IMR-90 (cell line): ENCODE data around the gene VPREB3. TPM values are rescaled to one million over a fixed set of nuclear protein-coding genes. Genes with fewer than 3 reads are reported as not detected.
A peak's percentile ranks its signal among the peaks of the same experiment; 100 is the strongest.

ENCODE experiments used
- ATAC-seq: fragments of 200-7000 bp; cut with Tn5 transposase; 2 replicates; pipeline ENCODE4 v1.9.1; 2020; ENCODE audit warnings: low read depth, mild to moderate bottlenecking, moderate library complexity
- BruUV-seq: library from RNA; stranded (reverse); fragments of 400-500 nt; replicated peaks from 2 replicates; lab custom pipeline; 2021; lab: Mats Ljungman, UMichigan
- CTCF ChIA-PET: fragments of 300-600 bp; formaldehyde crosslinking; extraction: SDS; loops from one replicate; lab custom pipeline; 2021; ENCODE audit warnings: antibody characterized with exemption; lab: Yijun Ruan, JAX
- POLR2A ChIA-PET: fragments of 300-600 bp; sonication (Branson Sonifier 250); formaldehyde crosslinking; loops from one replicate; lab custom pipeline; 2022; ENCODE audit warnings: antibody characterized with exemption; ENCODE audit not compliant: unreplicated experiment; lab: Charles Lee
- DNase-seq: peaks from one replicate; pipeline ENCODE4 v3.0.0; 2013
- H2AFZ ChIP-seq: replicated peaks from 2 replicates; pipeline ENCODE3; 2013; ENCODE audit warnings: low read length, mild to moderate bottlenecking; ENCODE audit not compliant: poor library complexity
- H2AK5ac ChIP-seq: 2 replicates; pipeline ENCODE4 v1.6.1; 2013; ENCODE audit warnings: low read depth, low read length, inconsistent platforms
- H2AK9ac ChIP-seq: replicated peaks from 2 replicates; pipeline ENCODE3; 2013; ENCODE audit warnings: mild to moderate bottlenecking, low read depth, low read length, moderate library complexity; ENCODE audit not compliant: poor library complexity
- H2BK120ac ChIP-seq: 2 replicates; pipeline ENCODE4 v1.6.1; 2013; ENCODE audit warnings: low read depth, low read length, inconsistent platforms
- H2BK15ac ChIP-seq: 3 replicates; pipeline ENCODE4 v1.6.1; 2013; ENCODE audit warnings: low read depth, low read length, inconsistent platforms
- H2BK20ac ChIP-seq: 2 replicates; pipeline ENCODE4 v1.6.1; 2013; ENCODE audit warnings: low read depth, mild to moderate bottlenecking, inconsistent platforms, low read length, moderate library complexity
- H2BK5ac ChIP-seq: 2 replicates; pipeline ENCODE4 v1.6.1; 2013; ENCODE audit warnings: mild to moderate bottlenecking, low read depth, low read length, inconsistent platforms; ENCODE audit not compliant: poor library complexity, severe bottlenecking
- H3K14ac ChIP-seq: replicated peaks from 2 replicates; pipeline ENCODE4 v1.6.1; 2013; ENCODE audit warnings: low read depth, low read length, inconsistent platforms
- H3K18ac ChIP-seq: 2 replicates; pipeline ENCODE4 v1.6.1; 2013; ENCODE audit warnings: low read depth, low read length, control low read depth
- H3K23ac ChIP-seq: 2 replicates; pipeline ENCODE4 v1.6.1; 2013; ENCODE audit warnings: low read depth, low read length, inconsistent platforms
- H3K27ac ChIP-seq: 2 replicates; pipeline ENCODE4 v1.5.1; 2013; ENCODE audit warnings: mild to moderate bottlenecking, control low read depth, low read length; ENCODE audit not compliant: insufficient read depth
- H3K27me3 ChIP-seq: 2 replicates; pipeline ENCODE4 v1.6.1; 2013; ENCODE audit warnings: low read length; ENCODE audit not compliant: control insufficient read depth, insufficient read depth
- H3K36me3 ChIP-seq: 2 replicates; pipeline ENCODE4 v1.6.1; 2013; ENCODE audit warnings: low read length, mixed read lengths; ENCODE audit not compliant: control insufficient read depth, insufficient read depth
- H3K4ac ChIP-seq: 2 replicates; pipeline ENCODE4 v1.6.1; 2013; ENCODE audit warnings: low read depth, low read length, inconsistent platforms
- H3K4me1 ChIP-seq: 2 replicates; pipeline ENCODE4 v1.6.1; 2013; ENCODE audit warnings: low read length, mixed read lengths; ENCODE audit not compliant: control insufficient read depth, insufficient read depth
- H3K4me2 ChIP-seq: 2 replicates; pipeline ENCODE4 v1.6.1; 2013; ENCODE audit warnings: low read depth, mild to moderate bottlenecking, control low read depth, low read length, moderate library complexity
- H3K4me3 ChIP-seq: 2 replicates; pipeline ENCODE4 v1.5.1; 2013; ENCODE audit warnings: low read depth, mild to moderate bottlenecking, control low read depth, low read length, moderate library complexity; ENCODE audit not compliant: insufficient read depth
- H3K56ac ChIP-seq: 2 replicates; pipeline ENCODE4 v1.6.1; 2013; ENCODE audit warnings: low read length, inconsistent platforms; ENCODE audit not compliant: insufficient read depth; ENCODE audit errors: extremely low read depth
- H3K79me1 ChIP-seq, 2 experiments: 2 replicates each; pipeline ENCODE4 v1.6.1; 2013; ENCODE audit warnings: low read length in 2 of 2, inconsistent platforms in 1 of 2, low read depth in 1 of 2
- H3K9ac ChIP-seq: 2 replicates; pipeline ENCODE4 v1.6.1; 2013; ENCODE audit warnings: low read depth, low read length, control low read depth
- H3K9me1 ChIP-seq: 2 replicates; pipeline ENCODE4 v1.6.1; 2013; ENCODE audit warnings: low read length, inconsistent platforms; ENCODE audit not compliant: insufficient read depth
- H3K9me3 ChIP-seq: 2 replicates; pipeline ENCODE4 v1.6.1; 2013; ENCODE audit warnings: low read length; ENCODE audit not compliant: control insufficient read depth, insufficient read depth
- H4K20me1 ChIP-seq: 2 replicates; pipeline ENCODE4 v1.6.1; 2013; ENCODE audit warnings: low read length, inconsistent platforms; ENCODE audit not compliant: insufficient read depth
- H4K5ac ChIP-seq: 2 replicates; pipeline ENCODE4 v1.6.1; 2013; ENCODE audit warnings: mild to moderate bottlenecking, low read depth, low read length, control low read depth
- H4K8ac ChIP-seq, 2 experiments: 2 replicates each; pipeline ENCODE4 v1.6.1; 2013; ENCODE audit warnings: low read depth in 2 of 2, low read length in 2 of 2, control low read depth in 1 of 2, inconsistent platforms in 1 of 2
- H4K91ac ChIP-seq: 2 replicates; pipeline ENCODE4 v1.6.1; 2013; ENCODE audit warnings: low read depth, low read length, inconsistent platforms; ENCODE audit not compliant: insufficient read depth
- BHLHE40 ChIP-seq: fragments of 150-350 bp; IDR thresholded peaks from 2 replicates; pipeline ENCODE4 v1.6.1; 2016; ENCODE audit warnings: mild to moderate bottlenecking, low read depth, low read length
- CHD1 ChIP-seq: IDR thresholded peaks from 2 replicates; pipeline ENCODE4 v1.6.1; 2012; ENCODE audit warnings: low read depth, low read length, improper control_type of control experiment
- FOS ChIP-seq: fragments of 150-350 bp; IDR thresholded peaks from 2 replicates; pipeline ENCODE4 v1.6.1; 2016; ENCODE audit warnings: low read depth, low read length
- MAFK ChIP-seq: IDR thresholded peaks from 2 replicates; pipeline ENCODE4 v1.6.1; 2012; ENCODE audit warnings: low read depth, low read length, improper control_type of control experiment
- MAZ ChIP-seq: IDR thresholded peaks from 2 replicates; pipeline ENCODE4 v1.6.1; 2012; ENCODE audit warnings: low read depth, mild to moderate bottlenecking, low read length, improper control_type of control experiment, moderate library complexity, borderline replicate concordance
- MXI1 ChIP-seq: IDR thresholded peaks from 2 replicates; pipeline ENCODE4 v1.6.1; 2012; ENCODE audit warnings: low read depth, mild to moderate bottlenecking, low read length, moderate library complexity, borderline replicate concordance
- NFE2L2 ChIP-seq: fragments of 150-350 bp; IDR thresholded peaks from 2 replicates; pipeline ENCODE4 v1.6.1; 2016; ENCODE audit warnings: low read depth, mild to moderate bottlenecking, low read length
- POLR2A ChIP-seq: IDR thresholded peaks from 2 replicates; pipeline ENCODE4 v1.6.1; 2012; ENCODE audit warnings: mild to moderate bottlenecking, low read depth, low read length
- RAD21 ChIP-seq: IDR thresholded peaks from 2 replicates; pipeline ENCODE4 v1.6.1; 2012; ENCODE audit warnings: low read length, improper control_type of control experiment
- RFX5 ChIP-seq: IDR thresholded peaks from 2 replicates; pipeline ENCODE4 v1.8.0; 2012; ENCODE audit warnings: low read depth, mild to moderate bottlenecking, low read length, moderate library complexity
- SMC3 ChIP-seq: fragments of 150-350 bp; IDR thresholded peaks from 2 replicates; pipeline ENCODE4 v1.6.1; 2016; ENCODE audit warnings: low read depth, mild to moderate bottlenecking, antibody characterized with exemption, low read length, moderate library complexity
- WGBS, 2 experiments: methylation state at CpG; one replicate each; pipeline versions ENCODE4 v1.1.5 to v1.1.7; 2013; ENCODE audit warnings: missing lambda C conversion rate in 2 of 2; ENCODE audit not compliant: insufficient read length in 1 of 2; ENCODE audit errors: extremely low coverage in 2 of 2; 5-methylcytosine and 5-hydroxymethylcytosine counted together
- dilution Hi-C: fragments of 300-500 bp; cut with HindIII; formaldehyde crosslinking; loops from one replicate; pipeline ENCODE4 v1.14.3; 2018; ENCODE audit warnings: low sequenced_read_pairs; ENCODE audit not compliant: unreplicated experiment
- in situ Hi-C: fragments of 300-500 bp; cut with MboI; formaldehyde crosslinking; loops from 3 replicates; pipeline ENCODE4 v1.14.3; 2019; ENCODE audit warnings: low sequenced_read_pairs, inconsistent platforms, mixed read lengths
- intact Hi-C: fragments of 100-400 bp; cut with micrococcal nuclease; formaldehyde crosslinking; loops from 2 replicates; pipeline ENCODE4 v1.10.0; 2022
- polyA plus RNA-seq, 3 experiments: library from polyadenylated mRNA; depleted of rRNA; stranded (reverse); fragments of >200 nt; gene quantifications; 2 replicates each; pipeline ENCODE4 v1.2.3, GENCODE V29; 2012; ENCODE audit warnings: low replicate concordance in 1 of 3
- total RNA-seq: library from RNA; depleted of rRNA; stranded (reverse); fragments of >200 nt; gene quantifications from 2 replicates; pipeline ENCODE4 v1.2.3, GENCODE V29; 2012
- TF ChIP-seq, protein P1 (sequence below): fragments of 150-350 bp; IDR thresholded peaks from 2 replicates; pipeline ENCODE4 v1.6.1; 2017; ENCODE audit warnings: mild to moderate bottlenecking, antibody characterized with exemption, low read length, low read depth
- TF ChIP-seq, protein P2 (sequence below): conservative IDR thresholded peaks from 2 replicates; pipeline ENCODE4 v1.5.1; 2012; ENCODE audit warnings: mild to moderate bottlenecking, low read depth, low read length, improper control_type of control experiment

Gene VPREB3
- total and polyA plus RNA-seq, 2 of the 4 experiments (the other 2 are of a cell fraction): not detected

DNA sequence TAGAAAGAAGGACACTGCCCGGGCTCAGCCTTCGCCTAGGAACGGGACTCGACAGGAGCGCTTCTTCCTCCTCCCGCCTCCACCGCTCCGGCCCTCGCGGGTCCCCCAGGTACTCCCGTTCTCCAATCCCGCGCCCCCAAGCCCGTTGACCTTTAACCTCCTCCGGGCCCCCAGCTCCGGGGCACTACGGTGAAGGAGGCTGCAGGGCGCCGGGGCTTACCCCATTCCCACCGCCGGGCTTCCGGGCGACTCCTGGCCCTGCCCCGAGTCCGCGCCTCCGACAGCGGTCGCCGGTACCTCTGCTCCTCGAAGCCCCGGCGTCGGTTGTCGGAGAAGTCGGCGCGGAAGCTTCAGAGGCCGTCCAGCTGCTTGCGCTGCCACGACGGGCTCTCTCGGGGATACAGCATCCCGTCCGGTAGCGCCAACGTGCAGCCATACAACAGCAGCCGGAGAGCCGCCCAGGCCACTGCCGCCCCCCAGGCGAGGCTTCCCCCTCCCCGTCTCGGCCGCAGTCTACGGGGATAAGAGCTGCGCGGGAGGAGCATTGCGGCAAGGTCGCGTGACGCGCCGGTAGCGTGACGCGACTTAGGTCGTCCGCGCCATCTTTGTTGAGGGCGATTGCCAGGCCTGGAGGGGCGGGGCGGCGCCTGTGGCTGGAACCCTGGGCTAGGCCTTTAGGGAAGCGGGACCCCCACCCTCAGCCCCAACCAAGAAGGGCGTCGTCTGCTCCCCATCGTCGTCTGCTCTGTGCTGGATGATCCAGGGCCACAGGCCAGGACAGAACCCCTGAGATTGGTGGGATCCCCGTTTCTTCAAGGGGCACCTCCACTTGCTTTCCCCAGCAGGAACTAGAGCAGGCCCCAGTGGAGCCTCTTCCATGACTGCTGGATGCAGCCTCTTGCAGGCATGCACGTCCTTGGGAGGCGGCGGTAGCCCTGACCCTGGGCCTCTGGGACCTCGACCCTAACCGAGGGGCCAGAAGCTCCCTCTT, 37.1 kb downstream of the VPREB3 start:
- Histone ChIP-seq H2BK120ac (peak overlapping the region; percentile 79; the same call in 1 of the 2 replicates), H2BK15ac (no peak overlapping the region; the same call in 2 of the 3 replicates), H3K4me1 (0 out of 2 replicates have a peak, but pooled peaks cover 5% of the 10 kb centered on the region), H3K23ac (no peak overlapping the region), H3K4me2 (peak overlapping the region; percentile 81), H3K4ac (peak overlapping the region; percentile 91), H2BK20ac (peak overlapping the region; percentile 76; the same call in 1 of the 2 replicates), H3K27ac (peak overlapping the region; percentile 65), H4K5ac (peak overlapping the region; percentile 97), H2AK9ac (peak overlapping the region; percentile 97), H3K36me3 (peaks cover 14% of the 10 kb centered on the region), H3K4me3 (peak overlapping the region; percentile 73), H2BK5ac (peak overlapping the region; percentile 51), H3K79me1 (peaks cover 10 to 27% of the 10 kb centered on the region in 2 experiments), H2AFZ (peak overlapping the region; percentile 100), H2AK5ac (0 out of 2 replicates have a peak overlapping the region, but pooled peaks have one; percentile 20), H3K9ac (peak overlapping the region; percentile 63), H3K9me3 (no peaks in the 10 kb centered on the region), H3K9me1 (peaks cover 13% of the 10 kb centered on the region), H3K14ac (peak overlapping the region; percentile 92), H3K56ac (peak overlapping the region; percentile 68; the same call in 1 of the 2 replicates), H4K8ac (peak overlapping the region; percentile 92 to 97), H3K27me3 (no peaks in the 10 kb centered on the region), H3K18ac (peak overlapping the region; percentile 36; the same call in 1 of the 2 replicates), H4K91ac (peak overlapping the region; percentile 89), H4K20me1 (no peaks in the 10 kb centered on the region)
- BruUV-seq: no TSS peak
- ChIA-PET CTCF (no interaction called here), POLR2A (interaction anchor here (0.6 kb wide), 1 partner anchor 140 kb away, joined by 7 read pairs; no protein-coding TSS in a partner anchor)
- dilution Hi-C loops (no loop called here), intact Hi-C loops (no loop called here), in situ Hi-C loops (no loop called here)
- DNase-seq (peak; percentile 85), ATAC-seq (peak; percentile 98)
- WGBS, 2 experiments: 6% methylated on average over 34 of the region's 84 CpGs; no CpG with 5 or more reads in 1 of the 2 experiments
- TF ChIP-seq MAFK (no peak), CHD1 (no peak), NFE2L2 (no peak), SMC3 (peak; percentile 2; the same call in 1 of the 2 replicates), RFX5 (no peak), POLR2A (peak; percentile 62; the same call in 1 of the 2 replicates), MXI1 (0 out of 2 replicates have a peak, but pooled peaks have one; percentile 26), RAD21 (no peak), MAZ (peak; percentile 97; the same call in 1 of the 2 replicates), FOS (no peak), BHLHE40 (peak; percentile 96)
- TF ChIP-seq, protein P1, sequence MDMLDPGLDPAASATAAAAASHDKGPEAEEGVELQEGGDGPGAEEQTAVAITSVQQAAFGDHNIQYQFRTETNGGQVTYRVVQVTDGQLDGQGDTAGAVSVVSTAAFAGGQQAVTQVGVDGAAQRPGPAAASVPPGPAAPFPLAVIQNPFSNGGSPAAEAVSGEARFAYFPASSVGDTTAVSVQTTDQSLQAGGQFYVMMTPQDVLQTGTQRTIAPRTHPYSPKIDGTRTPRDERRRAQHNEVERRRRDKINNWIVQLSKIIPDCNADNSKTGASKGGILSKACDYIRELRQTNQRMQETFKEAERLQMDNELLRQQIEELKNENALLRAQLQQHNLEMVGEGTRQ: peak; percentile 94
- TF ChIP-seq, protein P2, sequence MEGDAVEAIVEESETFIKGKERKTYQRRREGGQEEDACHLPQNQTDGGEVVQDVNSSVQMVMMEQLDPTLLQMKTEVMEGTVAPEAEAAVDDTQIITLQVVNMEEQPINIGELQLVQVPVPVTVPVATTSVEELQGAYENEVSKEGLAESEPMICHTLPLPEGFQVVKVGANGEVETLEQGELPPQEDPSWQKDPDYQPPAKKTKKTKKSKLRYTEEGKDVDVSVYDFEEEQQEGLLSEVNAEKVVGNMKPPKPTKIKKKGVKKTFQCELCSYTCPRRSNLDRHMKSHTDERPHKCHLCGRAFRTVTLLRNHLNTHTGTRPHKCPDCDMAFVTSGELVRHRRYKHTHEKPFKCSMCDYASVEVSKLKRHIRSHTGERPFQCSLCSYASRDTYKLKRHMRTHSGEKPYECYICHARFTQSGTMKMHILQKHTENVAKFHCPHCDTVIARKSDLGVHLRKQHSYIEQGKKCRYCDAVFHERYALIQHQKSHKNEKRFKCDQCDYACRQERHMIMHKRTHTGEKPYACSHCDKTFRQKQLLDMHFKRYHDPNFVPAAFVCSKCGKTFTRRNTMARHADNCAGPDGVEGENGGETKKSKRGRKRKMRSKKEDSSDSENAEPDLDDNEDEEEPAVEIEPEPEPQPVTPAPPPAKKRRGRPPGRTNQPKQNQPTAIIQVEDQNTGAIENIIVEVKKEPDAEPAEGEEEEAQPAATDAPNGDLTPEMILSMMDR: no peak
